Measurements from ENCODE around the gene NETO1. TPM values are rescaled to one million over a fixed set of nuclear protein-coding genes. Genes with fewer than 3 reads are reported as not detected.

The NETO1 gene
- total RNA-seq, 3 donors from 2014 or later = 0.32 to 0.33 TPM; not detected in 1

DNA sequence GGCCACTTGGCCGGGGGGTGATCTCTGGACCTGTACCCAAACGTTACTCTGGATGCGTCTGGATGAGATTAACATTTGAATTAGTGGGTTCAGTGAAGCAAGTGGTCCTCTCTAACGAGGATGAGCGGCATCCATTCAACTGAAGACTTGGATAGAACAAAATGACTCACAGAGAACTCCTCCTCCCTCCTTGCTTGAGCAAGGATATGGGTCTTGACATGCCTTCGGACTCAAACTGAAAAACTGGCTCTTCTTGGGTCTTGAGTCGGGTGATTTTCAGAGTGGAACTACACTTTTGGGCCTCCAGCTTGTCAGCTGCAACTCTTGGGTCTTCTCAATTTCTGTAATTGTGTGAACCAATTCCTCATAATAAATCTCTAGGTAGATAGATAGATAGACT, 47.2 kb downstream of the NETO1 start:
- Histone ChIP-seq H3K4me3 (no peak overlapping the region), H3K27ac (no peak overlapping the region), H3K27me3 (no peaks in the 10 kb centered on the region), H3K4me1 (no peaks in the 10 kb centered on the region), H3K9me3 (peaks cover 0 to 4% of the 10 kb centered on the region in 2 donors), H3K36me3 (no peaks in the 10 kb centered on the region)
- DNase-seq (ENCODE audit: low spot score in 2 of 2) = no peak
- TF ChIP-seq, protein P1, sequence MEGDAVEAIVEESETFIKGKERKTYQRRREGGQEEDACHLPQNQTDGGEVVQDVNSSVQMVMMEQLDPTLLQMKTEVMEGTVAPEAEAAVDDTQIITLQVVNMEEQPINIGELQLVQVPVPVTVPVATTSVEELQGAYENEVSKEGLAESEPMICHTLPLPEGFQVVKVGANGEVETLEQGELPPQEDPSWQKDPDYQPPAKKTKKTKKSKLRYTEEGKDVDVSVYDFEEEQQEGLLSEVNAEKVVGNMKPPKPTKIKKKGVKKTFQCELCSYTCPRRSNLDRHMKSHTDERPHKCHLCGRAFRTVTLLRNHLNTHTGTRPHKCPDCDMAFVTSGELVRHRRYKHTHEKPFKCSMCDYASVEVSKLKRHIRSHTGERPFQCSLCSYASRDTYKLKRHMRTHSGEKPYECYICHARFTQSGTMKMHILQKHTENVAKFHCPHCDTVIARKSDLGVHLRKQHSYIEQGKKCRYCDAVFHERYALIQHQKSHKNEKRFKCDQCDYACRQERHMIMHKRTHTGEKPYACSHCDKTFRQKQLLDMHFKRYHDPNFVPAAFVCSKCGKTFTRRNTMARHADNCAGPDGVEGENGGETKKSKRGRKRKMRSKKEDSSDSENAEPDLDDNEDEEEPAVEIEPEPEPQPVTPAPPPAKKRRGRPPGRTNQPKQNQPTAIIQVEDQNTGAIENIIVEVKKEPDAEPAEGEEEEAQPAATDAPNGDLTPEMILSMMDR (IDR thresholded peaks at IDR 0.05) = no peak
- TF ChIP-seq POLR2AphosphoS5 (IDR thresholded peaks at IDR 0.05) (no peak), POLR2A (IDR thresholded peaks at IDR 0.05) (no peak)
- intact Hi-C loops (cut with DNase I; ENCODE audit: low total_unique reads) = no loop called here

DNA sequence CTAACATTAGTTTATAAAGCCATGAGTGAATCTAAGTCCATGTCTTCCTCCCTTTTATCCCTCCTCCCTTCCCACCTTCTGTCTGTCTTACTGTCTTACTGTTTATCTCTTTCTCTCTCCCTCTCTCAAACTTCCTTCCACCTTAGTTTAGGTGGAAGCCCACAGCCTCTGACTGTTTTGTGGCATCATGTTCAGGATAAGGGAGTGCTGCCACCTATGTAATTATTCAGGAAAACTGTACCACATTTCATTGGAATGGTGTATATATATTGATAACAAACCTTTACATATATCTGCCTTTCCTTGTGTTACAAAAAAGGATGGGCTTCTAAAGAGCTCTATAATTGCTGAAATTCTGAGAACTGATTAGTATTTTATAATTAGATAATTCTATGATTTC, 48.7 kb downstream of the NETO1 start:
- Histone ChIP-seq H3K9me3 (peaks cover 0 to 4% of the 10 kb centered on the region in 2 donors), H3K4me1 (no peaks in the 10 kb centered on the region), H3K27ac (no peak overlapping the region), H3K27me3 (no peaks in the 10 kb centered on the region), H3K36me3 (no peaks in the 10 kb centered on the region), H3K4me3 (no peak overlapping the region)
- DNase-seq (ENCODE audit: low spot score in 2 of 2) = no peak
- intact Hi-C loops (cut with DNase I; ENCODE audit: low total_unique reads) = no loop called here
- TF ChIP-seq, protein P1 (IDR thresholded peaks at IDR 0.05) = no peak
- TF ChIP-seq POLR2A (IDR thresholded peaks at IDR 0.05) (no peak), POLR2AphosphoS5 (IDR thresholded peaks at IDR 0.05) (no peak)

DNA sequence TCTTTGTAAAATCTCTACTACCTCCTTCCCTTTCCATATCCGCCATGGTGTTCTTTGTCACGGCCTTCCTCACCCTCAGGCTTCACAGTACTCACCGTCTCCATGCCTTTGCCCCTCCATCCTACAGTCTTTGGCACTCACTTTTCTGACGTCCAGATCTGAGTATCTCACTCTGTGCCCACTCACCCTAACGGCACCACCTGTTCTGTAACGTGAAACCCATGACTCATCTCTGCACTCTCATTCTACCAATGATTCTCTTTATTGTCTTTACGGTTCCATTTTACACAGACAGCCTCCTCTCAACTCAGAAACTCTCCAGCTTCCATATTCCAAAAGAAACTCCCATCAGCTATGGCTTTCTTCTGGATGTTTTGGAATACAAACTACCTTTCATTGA, 56.7 kb downstream of the NETO1 start:
- Histone ChIP-seq H3K4me1 (no peaks in the 10 kb centered on the region), H3K27me3 (no peaks in the 10 kb centered on the region), H3K4me3 (no peak overlapping the region), H3K27ac (no peak overlapping the region), H3K36me3 (no peaks in the 10 kb centered on the region), H3K9me3 (no peaks in the 10 kb centered on the region)
- TF ChIP-seq POLR2AphosphoS5 (IDR thresholded peaks at IDR 0.05) (no peak), POLR2A (IDR thresholded peaks at IDR 0.05) (no peak)
- TF ChIP-seq, protein P1 (IDR thresholded peaks at IDR 0.05) = no peak
- intact Hi-C loops (cut with DNase I; ENCODE audit: low total_unique reads) = no loop called here
- DNase-seq (ENCODE audit: low spot score in 2 of 2) = no peak

DNA sequence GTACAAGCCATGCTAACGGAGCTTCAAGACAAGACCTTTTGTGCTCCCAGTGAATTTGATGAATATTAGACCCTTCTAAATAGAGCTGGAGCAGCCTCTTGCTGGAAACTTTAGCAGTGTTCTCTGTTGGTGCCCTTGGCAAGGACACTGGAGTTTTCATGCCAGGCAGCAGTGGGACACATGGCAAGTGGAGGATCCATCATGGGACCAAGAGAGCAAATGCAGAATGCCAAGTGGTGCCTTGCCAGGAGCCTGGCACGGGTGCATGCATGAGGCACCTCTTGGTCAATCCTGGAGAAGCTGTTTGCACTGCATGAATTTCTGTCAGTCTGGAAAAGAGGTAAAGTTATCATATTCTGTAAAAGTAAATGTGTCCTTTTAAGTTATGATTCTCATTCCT, 59.1 kb downstream of the NETO1 start:
- Histone ChIP-seq H3K4me3 (no peak overlapping the region), H3K9me3 (no peaks in the 10 kb centered on the region), H3K36me3 (no peaks in the 10 kb centered on the region), H3K27ac (no peak overlapping the region), H3K27me3 (no peaks in the 10 kb centered on the region), H3K4me1 (no peaks in the 10 kb centered on the region)
- DNase-seq (ENCODE audit: low spot score in 2 of 2) = no peak
- TF ChIP-seq, protein P1 (IDR thresholded peaks at IDR 0.05) = no peak
- TF ChIP-seq POLR2AphosphoS5 (IDR thresholded peaks at IDR 0.05) (no peak), POLR2A (IDR thresholded peaks at IDR 0.05) (no peak)
- intact Hi-C loops (cut with DNase I; ENCODE audit: low total_unique reads) = loop anchor here (10.0 kb wide), 1 partner anchor 1484 kb away; no protein-coding TSS in a partner anchor

DNA sequence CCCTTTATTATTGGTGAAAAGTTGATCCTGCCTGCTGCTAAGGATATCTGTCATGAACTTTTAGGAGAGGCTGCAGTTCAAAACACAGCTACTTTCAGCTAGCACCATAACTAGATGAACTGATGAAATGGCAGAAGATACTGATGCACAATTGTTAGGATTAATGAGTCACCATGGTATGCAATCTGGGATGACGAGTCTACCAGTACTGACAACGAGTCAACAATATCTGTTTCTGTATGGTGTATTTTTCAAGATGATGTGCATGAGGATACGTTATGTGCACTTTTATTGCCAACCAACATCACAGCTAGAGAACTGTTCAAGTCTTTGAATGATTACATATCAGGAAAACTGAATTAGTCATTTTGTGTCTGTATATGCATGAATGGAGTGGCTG, 68.7 kb downstream of the NETO1 start:
- H3K27ac ChIP-seq = no peak overlapping the region
- H3K4me1 ChIP-seq = no peaks in the 10 kb centered on the region
- H3K4me3 ChIP-seq = no peak overlapping the region
- no peaks in the 10 kb centered on the region for H3K36me3 ChIP-seq
- no peak for DNase-seq (ENCODE audit: low spot score in 2 of 2)
- intact Hi-C loops (cut with DNase I; ENCODE audit: low total_unique reads) = no loop called here
- H3K27me3 ChIP-seq = no peaks in the 10 kb centered on the region
- H3K9me3 ChIP-seq = no peaks in the 10 kb centered on the region
- TF ChIP-seq, protein P1 (IDR thresholded peaks at IDR 0.05) = no peak
- no peak for TF ChIP-seq POLR2A (IDR thresholded peaks at IDR 0.05)
- TF ChIP-seq POLR2AphosphoS5 (IDR thresholded peaks at IDR 0.05) = no peak

All from breast epithelium (tissue), 4 donors.